Ascending aorta (tissue), 2 donors: ENCODE data around the gene ADGRB3. TPM values are rescaled to one million over a fixed set of nuclear protein-coding genes. Genes with fewer than 3 reads are reported as not detected.

Experiments
- DNase-seq, 2 donors: peaks; one replicate each; pipeline ENCODE4 v3.0.0-alpha.2; 2019; ENCODE audit warnings: low spot score in 2 of 2
- H3K27ac ChIP-seq, 2 donors: fragments of 200-600 bp; sonication (generic); one replicate each; pipeline ENCODE4 v1.5.1; 2016 to 2017; ENCODE audit warnings: mild to moderate bottlenecking in 1 of 2
- H3K27me3 ChIP-seq: fragments of 200-600 bp; sonication (generic); one replicate; pipeline ENCODE4 v1.5.1; 2017
- H3K36me3 ChIP-seq, 2 donors: fragments of 200-600 bp; sonication (generic); one replicate each; pipeline ENCODE4 v1.5.1; 2016
- H3K4me1 ChIP-seq, 2 donors: fragments of 200-600 bp; sonication (generic); one replicate each; pipeline ENCODE4 v1.5.1; 2016 to 2017; ENCODE audit warnings: mild to moderate bottlenecking in 1 of 2
- H3K4me3 ChIP-seq, 2 donors: fragments of 200-600 bp; sonication (generic); one replicate each; pipeline ENCODE4 v1.5.1; 2016 to 2017; ENCODE audit warnings: mild to moderate bottlenecking in 1 of 2
- H3K9me3 ChIP-seq, 2 donors: fragments of 200-600 bp; sonication (generic); one replicate each; pipeline ENCODE4 v1.5.1; 2016
- CTCF ChIP-seq, 3 experiments: fragments of 200-600 bp in 2 of 3; fragments of 450-650 bp in 1 of 3; sonication (generic) in 2 of 3; IDR thresholded peaks; one replicate each; pipeline ENCODE4 v1.5.1; 2016 to 2019; ENCODE audit warnings: antibody characterized with exemption in 3 of 3, mild to moderate bottlenecking in 1 of 3, moderate library complexity in 1 of 3
- intact Hi-C: fragments of 100-400 bp; cut with DNase I; formaldehyde crosslinking; loops from one replicate; pipeline ENCODE4 v1.15.1; 2023
- total RNA-seq: library from RNA; depleted of rRNA; stranded (reverse); fragments of >200 nt; gene quantifications from one replicate; pipeline ENCODE4 v1.1.0, GENCODE V29; 2016

ADGRB3 gene
- total RNA-seq, 1 donor from 2014 or later: 4.4 TPM

- intact Hi-C loops: no loop called here
- H3K9me3 ChIP-seq: no peaks in the 10 kb centered on the region
- no peak overlapping the region for H3K4me3 ChIP-seq
- H3K4me1 ChIP-seq: no peaks in the 10 kb centered on the region
- H3K36me3 ChIP-seq: no peaks in the 10 kb centered on the region
- no peak for DNase-seq
- TF ChIP-seq CTCF (IDR thresholded peaks at IDR 0.05): no peak
- no peaks in the 10 kb centered on the region for H3K27me3 ChIP-seq
- H3K27ac ChIP-seq: no peak overlapping the region
These were observed 75.8 kb downstream of the ADGRB3 start for GRCh38 chr6:68710916-68711315.

GRCh38 chr6:68711386-68712000, 76.4 kb downstream of the ADGRB3 start:
- Histone ChIP-seq H3K4me3 (no peak overlapping the region), H3K27me3 (no peaks in the 10 kb centered on the region), H3K27ac (no peak overlapping the region), H3K4me1 (no peaks in the 10 kb centered on the region), H3K9me3 (no peaks in the 10 kb centered on the region), H3K36me3 (no peaks in the 10 kb centered on the region)
- no peak for TF ChIP-seq CTCF (IDR thresholded peaks at IDR 0.05)
- intact Hi-C loops: no loop called here
- no peak for DNase-seq

GRCh38 chr6:68716620-68717019, 81.5 kb downstream of the ADGRB3 start:
- H3K36me3 ChIP-seq: no peaks in the 10 kb centered on the region
- no peaks in the 10 kb centered on the region for H3K4me1 ChIP-seq
- intact Hi-C loops: no loop called here
- no peaks in the 10 kb centered on the region for H3K27me3 ChIP-seq
- no peak for DNase-seq
- H3K9me3 ChIP-seq: no peaks in the 10 kb centered on the region
- no peak overlapping the region for H3K4me3 ChIP-seq
- no peak overlapping the region for H3K27ac ChIP-seq
- TF ChIP-seq CTCF (IDR thresholded peaks at IDR 0.05): no peak

- TF ChIP-seq CTCF (IDR thresholded peaks at IDR 0.05): no peak
- Histone ChIP-seq H3K27me3 (no peaks in the 10 kb centered on the region), H3K36me3 (no peaks in the 10 kb centered on the region), H3K4me1 (no peaks in the 10 kb centered on the region), H3K27ac (peak overlapping the region in 1 of 2 donors; percentile 31), H3K9me3 (no peaks in the 10 kb centered on the region), H3K4me3 (no peak overlapping the region)
- no peak for DNase-seq
- intact Hi-C loops: no loop called here
These were observed 83.4 kb downstream of the ADGRB3 start for GRCh38 chr6:68718385-68719073.

- TF ChIP-seq CTCF (IDR thresholded peaks at IDR 0.05): no peak
- Histone ChIP-seq H3K4me1 (no peaks in the 10 kb centered on the region), H3K27me3 (no peaks in the 10 kb centered on the region), H3K4me3 (no peak overlapping the region), H3K27ac (no peak overlapping the region), H3K36me3 (no peaks in the 10 kb centered on the region), H3K9me3 (no peaks in the 10 kb centered on the region)
- intact Hi-C loops: no loop called here
- DNase-seq: no peak
These were observed 84.7 kb downstream of the ADGRB3 start for GRCh38 chr6:68719761-68720160.
